Heart left ventricle (tissue), 16 donors: ENCODE data around the gene PAQR4. TPM values are rescaled to one million over a fixed set of nuclear protein-coding genes. Genes with fewer than 3 reads are reported as not detected.

Experiments
- ATAC-seq, 4 donors: fragments of 200-7000 bp; cut with Tn5 transposase; one replicate each; pipeline ENCODE4 v1.9.1; 2020 to 2022; ENCODE audit warnings: moderate library complexity in 4 of 4, mild to moderate bottlenecking in 3 of 4, moderate number of reproducible peaks in 1 of 4
- DNase-seq, 5 donors: peaks; one replicate each; pipeline ENCODE4 v3.0.0-alpha.2; 2020
- H3K27ac ChIP-seq, 12 donors: fragments of 200-600 bp; sonication (generic) in 4 of 12; one replicate each; pipeline versions ENCODE4 v1.5.0 to v1.8.0; 2016 to 2022; ENCODE audit warnings: mild to moderate bottlenecking in 2 of 12
- H3K27me3 ChIP-seq, 9 donors: fragments of 200-600 bp; sonication (generic) in 2 of 9; one replicate each; pipeline versions ENCODE4 v1.5.1 to v1.8.0; 2016 to 2022; ENCODE audit warnings: mild to moderate bottlenecking in 3 of 9
- H3K36me3 ChIP-seq, 9 donors: fragments of 200-600 bp; sonication (generic) in 2 of 9; one replicate each; pipeline versions ENCODE4 v1.5.0 to v1.8.0; 2018 to 2022; ENCODE audit warnings: mild to moderate bottlenecking in 2 of 9
- H3K4me1 ChIP-seq, 12 donors: fragments of 200-600 bp; sonication (generic) in 4 of 12; one replicate each; pipeline versions ENCODE4 v1.5.0 to v1.8.0; 2016 to 2022; ENCODE audit warnings: mild to moderate bottlenecking in 3 of 12
- H3K4me3 ChIP-seq, 12 donors: fragments of 200-600 bp; sonication (generic) in 4 of 12; one replicate each; pipeline versions ENCODE4 v1.5.0 to v1.8.0; 2017 to 2022; ENCODE audit warnings: mild to moderate bottlenecking in 9 of 12, moderate library complexity in 4 of 12
- H3K9me3 ChIP-seq, 12 donors: fragments of 200-600 bp; sonication (generic) in 4 of 12; one replicate each; pipeline versions ENCODE4 v1.5.0 to v1.8.0; 2016 to 2022; ENCODE audit warnings: mild to moderate bottlenecking in 1 of 12
- CTCF ChIP-seq, 12 donors: fragments of 200-600 bp; sonication (generic) in 4 of 12; IDR thresholded peaks; one replicate each; pipeline versions ENCODE4 v1.5.0 to v1.8.0; 2018 to 2022; ENCODE audit warnings: antibody characterized with exemption in 12 of 12, mild to moderate bottlenecking in 5 of 12
- POLR2A ChIP-seq, 2 donors: fragments of 450-650 bp; IDR thresholded peaks; one replicate each; pipeline ENCODE4 v1.6.1; 2017; ENCODE audit warnings: antibody characterized with exemption in 2 of 2, mild to moderate bottlenecking in 2 of 2, moderate library complexity in 2 of 2
- WGBS, 4 donors: extraction: QIAGEN DNeasy Blood & Tissue Kit in 2 of 4; methylation state at CpG; one replicate each; pipeline versions ENCODE4 v1.1.5 to v1.1.7; 2013 to 2018; 5-methylcytosine and 5-hydroxymethylcytosine counted together
- intact Hi-C, 10 donors: fragments of 100-400 bp; cut with DNase I; formaldehyde crosslinking; loops; one replicate each; pipeline versions ENCODE4 v1.11.1 to v1.14.2; 2022
- polyA plus RNA-seq, 2 donors: library from polyadenylated mRNA; stranded (reverse); fragments of 200-250 nt; gene quantifications; one replicate each; pipeline ENCODE4 v1.2.3, GENCODE V29; 2013
- total RNA-seq, 9 donors: library from RNA; depleted of rRNA in 2 of 9; stranded (reverse); fragments of >200 nt in 2 of 9; fragmentation: NEBNext Ultra II Directional in 3 of 9; extraction: Animal tissue kit (Norgen Biotek cat#: 25700) in 3 of 9; gene quantifications; one replicate each; pipeline versions ENCODE4 v1.1.0 to v1.2.4, GENCODE V29; 2016 to 2023
- donor health status: ischemic (EF 13 %, LVEDD 7.1; RV severe dilation, severe dysfunction).
- donor health status: healthy with polysubstance abuse.
- donor health status: DM: no; HTN: yes; CAD: no.
- donor health status: DM: no; HTN: no; CAD: no.
- donor health status: ischemic (EF 25% LVEDD 6.9; RV normal size, moderate dysfunction).
- donor health status: ischemic (EF 25% LVEDD 5.7; RV mildly dilated, moderate dysfunction).
- donor health status: healthy.
- donor health status: DM: yes; HTN: yes; CAD: no.
- donor health status: ischemic (EF 35%, LVEDD 5.7; RV mildly dilated, moderate dysfunction).
- donor health status: nonischemic (EF 11% LVEDD 7.7; RV severe dilation, severe dysfunction).
- donor health status: DM: yes; HTN: yes; CAD: no.
- donor health status: PGD.
- donor health status: ischemic (EF 29% LVEDD 5.4; RV normal size, mild dysfunction).
- donor health status: nonischemic (EF 23%, LVEDD 6.1; RV moderate dilation, normal function).

PAQR4 gene
- total and polyA plus RNA-seq, 11 donors: 6.9 to 16.3 (median 9.0) TPM

GRCh38 chr16:2962334-2963073 is 6.6 kb upstream of the PAQR4 start:
- intact Hi-C loops: loop anchor here in 1 of 10 donors (10.0 kb wide), 1 partner anchor 88 kb away; no protein-coding TSS in a partner anchor
- no peak for TF ChIP-seq CTCF (IDR thresholded peaks at IDR 0.05)
- TF ChIP-seq POLR2A (IDR thresholded peaks at IDR 0.05): no peak
- Histone ChIP-seq H3K27me3 (peaks cover 53 to 99% (median 71%) of the 10 kb centered on the region in 9 donors), H3K27ac (no peak overlapping the region), H3K4me1 (peaks cover 3 to 42% (median 31%) of the 10 kb centered on the region in 12 donors), H3K9me3 (no peaks in the 10 kb centered on the region), H3K36me3 (no peaks in the 10 kb centered on the region), H3K4me3 (no peak overlapping the region)
- DNase-seq: no peak
- WGBS, 4 donors: 20 to 23% (median 23%) methylated on average over 22 to 28 of the region's 28 CpGs
- ATAC-seq: no peak

GRCh38 chr16:2963074-2963722 is 6.0 kb upstream of the PAQR4 start:
- TF ChIP-seq POLR2A (IDR thresholded peaks at IDR 0.05) (no peak), CTCF (IDR thresholded peaks at IDR 0.05) (no peak)
- peaks cover 3 to 49% (median 33%) of the 10 kb centered on the region in 12 donors for H3K4me1 ChIP-seq
- H3K27me3 ChIP-seq: peaks cover 60 to 99% (median 75%) of the 10 kb centered on the region in 9 donors
- H3K36me3 ChIP-seq: no peaks in the 10 kb centered on the region
- no peaks in the 10 kb centered on the region for H3K9me3 ChIP-seq
- ATAC-seq: no peak
- H3K27ac ChIP-seq: no peak overlapping the region
- no peak for DNase-seq
- intact Hi-C loops: loop anchor here in 1 of 10 donors (10.0 kb wide), 1 partner anchor 88 kb away; no protein-coding TSS in a partner anchor
- WGBS, 4 donors: 1 to 4% (median 2%) methylated on average over 17 to 40 of the region's 40 CpGs
- H3K4me3 ChIP-seq: peak overlapping the region; percentile 9 to 45 (median 30)

GRCh38 chr16:2963723-2964474 is 5.2 kb upstream of the PAQR4 start, which contains the start of gene KREMEN2:
Gene KREMEN2 (plus strand): TSS chr16:2964275. CDS start chr16:2964521, 246 bp downstream.
- no peak within 1 kb of the TSS for H3K27ac ChIP-seq
- H3K36me3 ChIP-seq: no peaks in the 10 kb centered on the region
- ATAC-seq (no peak), DNase-seq (no peak)
- no peak for TF ChIP-seq POLR2A (IDR thresholded peaks at IDR 0.05)
- TF ChIP-seq CTCF (IDR thresholded peaks at IDR 0.05): no peak
- peaks cover 3 to 55% (median 40%) of the 10 kb centered on the region in 12 donors for H3K4me1 ChIP-seq
- intact Hi-C loops: loop anchor here in 1 of 10 donors (10.0 kb wide), 1 partner anchor 89 kb away; no protein-coding TSS in a partner anchor
- H3K27me3 ChIP-seq: peaks cover 61 to 93% (median 78%) of the 10 kb centered on the region in 9 donors
- no peaks in the 10 kb centered on the region for H3K9me3 ChIP-seq
- peak within 1 kb of the TSS; percentile 12 to 45 (median 30) for H3K4me3 ChIP-seq
- WGBS, 4 donors: 0 to 1% (median 1%) methylated on average over 8 to 60 of the region's 60 CpGs
